ENCODE results near the gene FRK. TPM values are rescaled to one million over a fixed set of nuclear protein-coding genes. Genes with fewer than 3 reads are reported as not detected.

The FRK gene
- total RNA-seq, 1 donor from 2014 or later: 8.4 TPM

DNA sequence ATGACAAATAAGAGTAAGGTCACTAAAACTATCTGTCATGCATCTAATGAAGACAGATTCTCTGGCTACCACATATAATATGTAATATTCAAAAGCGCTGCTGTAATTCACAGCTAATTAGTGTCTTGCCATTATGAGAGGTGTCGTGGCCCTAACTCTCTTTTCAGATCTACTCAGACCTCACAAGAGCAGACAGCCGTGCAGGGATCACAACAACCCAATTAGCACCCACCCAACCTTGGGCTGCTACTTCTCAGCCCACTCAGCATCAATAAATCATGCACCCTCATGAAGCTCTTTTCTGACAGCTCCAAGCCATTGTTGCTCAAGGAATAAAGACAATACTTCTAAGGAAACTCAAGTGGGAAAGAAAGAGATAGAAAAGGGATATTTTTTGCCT, 61.5 kb downstream of the FRK start:
- intact Hi-C loops (cut with DNase I): no loop called here
- Histone ChIP-seq H3K27ac (no peak overlapping the region), H3K27me3 (no peaks in the 10 kb centered on the region), H3K4me1 (no peaks in the 10 kb centered on the region), H3K36me3 (peaks cover 8 to 10% of the 10 kb centered on the region in 2 donors), H3K9me3 (no peaks in the 10 kb centered on the region), H3K4me3 (no peak overlapping the region)
- DNase-seq (ENCODE audit: low spot score in 2 of 2): no peak
- TF ChIP-seq, protein P1, sequence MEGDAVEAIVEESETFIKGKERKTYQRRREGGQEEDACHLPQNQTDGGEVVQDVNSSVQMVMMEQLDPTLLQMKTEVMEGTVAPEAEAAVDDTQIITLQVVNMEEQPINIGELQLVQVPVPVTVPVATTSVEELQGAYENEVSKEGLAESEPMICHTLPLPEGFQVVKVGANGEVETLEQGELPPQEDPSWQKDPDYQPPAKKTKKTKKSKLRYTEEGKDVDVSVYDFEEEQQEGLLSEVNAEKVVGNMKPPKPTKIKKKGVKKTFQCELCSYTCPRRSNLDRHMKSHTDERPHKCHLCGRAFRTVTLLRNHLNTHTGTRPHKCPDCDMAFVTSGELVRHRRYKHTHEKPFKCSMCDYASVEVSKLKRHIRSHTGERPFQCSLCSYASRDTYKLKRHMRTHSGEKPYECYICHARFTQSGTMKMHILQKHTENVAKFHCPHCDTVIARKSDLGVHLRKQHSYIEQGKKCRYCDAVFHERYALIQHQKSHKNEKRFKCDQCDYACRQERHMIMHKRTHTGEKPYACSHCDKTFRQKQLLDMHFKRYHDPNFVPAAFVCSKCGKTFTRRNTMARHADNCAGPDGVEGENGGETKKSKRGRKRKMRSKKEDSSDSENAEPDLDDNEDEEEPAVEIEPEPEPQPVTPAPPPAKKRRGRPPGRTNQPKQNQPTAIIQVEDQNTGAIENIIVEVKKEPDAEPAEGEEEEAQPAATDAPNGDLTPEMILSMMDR (IDR thresholded peaks at IDR 0.05): no peak

DNA sequence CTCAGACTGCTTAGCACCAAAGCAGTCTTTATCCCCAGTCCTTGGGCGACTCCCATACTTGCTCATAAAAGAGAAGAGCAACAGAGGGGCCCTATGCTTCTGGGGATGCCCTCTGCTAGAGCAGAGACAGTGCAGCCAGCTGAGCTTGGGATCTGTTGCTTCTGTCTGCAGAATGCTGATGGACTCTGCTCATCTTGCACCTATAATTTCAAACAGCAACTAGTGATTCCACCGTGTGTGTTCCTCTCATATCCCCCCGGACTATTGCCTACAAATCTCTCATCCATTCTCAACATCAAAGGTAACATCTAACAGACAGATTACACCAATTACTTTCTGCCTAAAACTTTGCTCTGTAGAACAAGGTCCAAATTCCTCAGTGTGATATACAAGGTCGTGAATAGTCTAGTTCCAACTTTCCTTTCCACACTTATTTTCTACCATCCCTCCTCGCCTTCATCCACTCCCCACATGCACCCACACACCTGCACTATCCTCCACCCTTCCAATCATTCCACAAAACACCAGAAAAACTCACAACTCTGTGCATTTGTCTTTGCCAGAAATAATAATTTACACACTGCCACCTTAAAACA, 62.6 kb downstream of the FRK start:
- TF ChIP-seq, protein P1 (IDR thresholded peaks at IDR 0.05): no peak
- no peak overlapping the region for H3K4me3 ChIP-seq
- no peak for DNase-seq (ENCODE audit: low spot score in 2 of 2)
- H3K9me3 ChIP-seq: no peaks in the 10 kb centered on the region
- H3K27ac ChIP-seq: no peak overlapping the region
- intact Hi-C loops (cut with DNase I): no loop called here
- H3K27me3 ChIP-seq: no peaks in the 10 kb centered on the region
- peaks cover 8% of the 10 kb centered on the region in 2 donors for H3K36me3 ChIP-seq
- no peaks in the 10 kb centered on the region for H3K4me1 ChIP-seq

DNA sequence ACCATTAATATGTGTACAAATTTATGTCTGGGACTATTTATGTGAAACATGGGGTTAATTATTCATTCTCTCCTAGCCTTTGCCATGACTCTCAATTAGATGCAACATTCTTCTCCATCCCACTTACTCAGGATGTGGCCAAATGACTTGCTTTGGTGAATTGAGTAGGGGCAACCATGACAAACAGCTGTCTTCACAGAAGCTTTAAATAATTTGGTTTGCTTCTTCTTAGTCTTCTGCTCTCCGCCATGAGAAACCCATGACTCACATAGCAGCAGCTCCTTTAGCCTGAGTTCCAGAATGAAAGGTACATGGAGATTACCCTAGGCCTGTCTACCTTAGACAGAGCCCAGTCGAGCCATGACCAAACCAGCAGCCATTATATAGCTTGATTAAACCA, 74.7 kb downstream of the FRK start:
- DNase-seq (ENCODE audit: low spot score in 2 of 2): no peak
- Histone ChIP-seq H3K9me3 (peaks cover 0 to 6% of the 10 kb centered on the region in 2 donors), H3K27ac (no peak overlapping the region), H3K4me1 (no peaks in the 10 kb centered on the region), H3K36me3 (peaks cover 0 to 1% of the 10 kb centered on the region in 2 donors), H3K27me3 (no peaks in the 10 kb centered on the region), H3K4me3 (no peak overlapping the region)
- intact Hi-C loops (cut with DNase I): no loop called here
- TF ChIP-seq, protein P1 (IDR thresholded peaks at IDR 0.05): no peak

DNA sequence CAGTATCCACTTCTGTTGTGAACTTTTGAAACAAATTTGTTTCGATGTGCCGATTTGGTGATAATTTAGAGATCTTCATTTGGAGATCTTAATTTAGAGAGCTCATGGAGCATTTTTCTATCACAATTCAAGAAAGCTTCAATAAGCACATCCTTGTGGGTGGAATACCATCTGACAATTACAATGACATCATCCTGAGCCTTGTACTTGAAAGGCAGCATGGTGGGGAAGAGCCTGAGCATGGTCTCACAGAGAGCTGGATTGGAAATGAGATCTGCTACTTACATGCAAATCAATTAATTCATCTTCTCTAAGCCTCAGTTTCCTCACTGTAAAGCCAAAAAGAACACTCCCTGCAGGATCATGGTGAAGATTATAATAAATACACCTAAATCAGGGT, 75.9 kb downstream of the FRK start:
- no peaks in the 10 kb centered on the region for H3K27me3 ChIP-seq
- TF ChIP-seq, protein P1 (IDR thresholded peaks at IDR 0.05): no peak
- H3K36me3 ChIP-seq: no peaks in the 10 kb centered on the region
- H3K4me1 ChIP-seq: no peaks in the 10 kb centered on the region
- no peak overlapping the region for H3K27ac ChIP-seq
- intact Hi-C loops (cut with DNase I): no loop called here
- no peak overlapping the region for H3K4me3 ChIP-seq
- H3K9me3 ChIP-seq: no peaks in the 10 kb centered on the region
- no peak for DNase-seq (ENCODE audit: low spot score in 2 of 2)

DNA sequence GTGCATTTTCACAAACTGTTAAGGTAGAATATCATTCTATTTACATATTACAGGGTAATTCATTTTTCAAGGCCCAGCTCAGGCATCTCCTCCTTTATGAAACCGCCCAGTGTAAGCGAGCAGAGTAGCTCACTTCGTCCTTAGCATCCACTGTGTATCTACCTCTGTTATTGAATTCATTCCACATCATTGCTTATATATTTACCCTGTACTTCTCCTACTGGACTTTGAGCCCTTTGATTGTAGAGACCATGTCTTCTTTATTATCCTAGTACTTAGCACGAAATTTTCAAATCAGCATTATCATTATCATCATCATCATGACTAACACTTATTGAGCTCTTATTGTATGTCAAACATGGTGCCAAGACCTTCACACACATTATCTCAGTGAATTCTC, 76.7 kb downstream of the FRK start:
- no peak overlapping the region for H3K27ac ChIP-seq
- no peak overlapping the region for H3K4me3 ChIP-seq
- no peaks in the 10 kb centered on the region for H3K36me3 ChIP-seq
- no peaks in the 10 kb centered on the region for H3K4me1 ChIP-seq
- no peaks in the 10 kb centered on the region for H3K9me3 ChIP-seq
- DNase-seq (ENCODE audit: low spot score in 2 of 2): no peak
- intact Hi-C loops (cut with DNase I): no loop called here
- TF ChIP-seq, protein P1 (IDR thresholded peaks at IDR 0.05): no peak
- H3K27me3 ChIP-seq: no peaks in the 10 kb centered on the region

DNA sequence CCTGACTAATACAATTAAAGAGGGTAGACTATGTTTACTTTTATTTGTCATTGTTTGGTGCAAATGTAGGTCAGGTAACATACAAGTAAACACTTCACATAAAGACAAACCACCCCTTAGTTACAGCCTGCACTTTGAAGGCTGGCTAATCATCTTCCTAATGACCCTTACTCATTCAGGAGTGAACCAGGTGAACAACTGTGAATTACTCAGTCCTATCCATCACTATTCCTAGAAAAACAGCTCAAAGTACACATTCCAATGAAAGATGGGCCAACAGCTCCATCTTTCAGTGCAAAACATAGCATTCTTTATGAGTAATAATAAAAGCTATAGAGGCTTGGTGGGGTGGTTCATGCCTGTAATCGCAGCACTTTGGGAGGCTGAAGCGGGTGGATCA, 78.2 kb downstream of the FRK start:
- H3K27me3 ChIP-seq: no peaks in the 10 kb centered on the region
- TF ChIP-seq, protein P1 (IDR thresholded peaks at IDR 0.05): no peak
- H3K4me1 ChIP-seq: no peaks in the 10 kb centered on the region
- no peaks in the 10 kb centered on the region for H3K36me3 ChIP-seq
- H3K27ac ChIP-seq: no peak overlapping the region
- DNase-seq (ENCODE audit: low spot score in 2 of 2): no peak
- H3K9me3 ChIP-seq: no peaks in the 10 kb centered on the region
- no peak overlapping the region for H3K4me3 ChIP-seq
- intact Hi-C loops (cut with DNase I): no loop called here
